Measurements from ENCODE around the gene UBAP2L.

DNA sequence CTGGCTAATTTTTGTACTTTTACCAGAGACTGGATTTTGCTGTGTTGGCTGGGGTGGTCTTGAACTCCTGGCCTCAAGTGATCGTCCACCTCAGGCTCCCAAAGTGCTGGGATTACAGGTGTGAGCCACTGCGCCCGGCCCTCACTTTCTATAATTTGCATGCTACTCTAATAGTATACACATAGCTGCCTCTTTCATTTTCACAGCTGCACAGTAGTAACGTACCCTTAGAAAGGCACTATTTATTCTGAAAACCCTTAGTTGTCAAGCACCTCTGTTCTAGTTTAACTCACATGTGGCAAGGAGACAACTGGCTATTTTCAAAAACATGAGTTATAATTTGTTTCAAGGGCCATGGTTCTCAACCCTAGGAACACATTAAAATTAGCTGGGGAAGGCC, 46.1 kb upstream of the UBAP2L start:
- TF ChIP-seq, protein P1, sequence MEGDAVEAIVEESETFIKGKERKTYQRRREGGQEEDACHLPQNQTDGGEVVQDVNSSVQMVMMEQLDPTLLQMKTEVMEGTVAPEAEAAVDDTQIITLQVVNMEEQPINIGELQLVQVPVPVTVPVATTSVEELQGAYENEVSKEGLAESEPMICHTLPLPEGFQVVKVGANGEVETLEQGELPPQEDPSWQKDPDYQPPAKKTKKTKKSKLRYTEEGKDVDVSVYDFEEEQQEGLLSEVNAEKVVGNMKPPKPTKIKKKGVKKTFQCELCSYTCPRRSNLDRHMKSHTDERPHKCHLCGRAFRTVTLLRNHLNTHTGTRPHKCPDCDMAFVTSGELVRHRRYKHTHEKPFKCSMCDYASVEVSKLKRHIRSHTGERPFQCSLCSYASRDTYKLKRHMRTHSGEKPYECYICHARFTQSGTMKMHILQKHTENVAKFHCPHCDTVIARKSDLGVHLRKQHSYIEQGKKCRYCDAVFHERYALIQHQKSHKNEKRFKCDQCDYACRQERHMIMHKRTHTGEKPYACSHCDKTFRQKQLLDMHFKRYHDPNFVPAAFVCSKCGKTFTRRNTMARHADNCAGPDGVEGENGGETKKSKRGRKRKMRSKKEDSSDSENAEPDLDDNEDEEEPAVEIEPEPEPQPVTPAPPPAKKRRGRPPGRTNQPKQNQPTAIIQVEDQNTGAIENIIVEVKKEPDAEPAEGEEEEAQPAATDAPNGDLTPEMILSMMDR (IDR thresholded peaks at IDR 0.05): no peak
- no peak for TF ChIP-seq POLR2A (IDR thresholded peaks at IDR 0.05)
- no peak for TF ChIP-seq EP300 (IDR thresholded peaks at IDR 0.05)
- TF ChIP-seq POLR2AphosphoS5 (IDR thresholded peaks at IDR 0.05): no peak
